GM23248 (cell line): ENCODE results near the gene MOV10.

Experiments
- EZH2 ChIP-seq: fragments of 200-600 bp; sonication (generic); IDR thresholded peaks from 2 replicates; pipeline ENCODE4 v1.6.1; 2018; ENCODE audit warnings: antibody characterized with exemption, mild to moderate bottlenecking; ENCODE audit not compliant: insufficient read depth, poor library complexity, severe bottlenecking
- EZH2phosphoT487 ChIP-seq: fragments of 200-600 bp; sonication (generic); IDR thresholded peaks from 2 replicates; pipeline ENCODE4 v1.6.1; 2018; ENCODE audit warnings: antibody characterized with exemption, moderate library complexity, mild to moderate bottlenecking, low read depth; ENCODE audit not compliant: insufficient read depth

DNA sequence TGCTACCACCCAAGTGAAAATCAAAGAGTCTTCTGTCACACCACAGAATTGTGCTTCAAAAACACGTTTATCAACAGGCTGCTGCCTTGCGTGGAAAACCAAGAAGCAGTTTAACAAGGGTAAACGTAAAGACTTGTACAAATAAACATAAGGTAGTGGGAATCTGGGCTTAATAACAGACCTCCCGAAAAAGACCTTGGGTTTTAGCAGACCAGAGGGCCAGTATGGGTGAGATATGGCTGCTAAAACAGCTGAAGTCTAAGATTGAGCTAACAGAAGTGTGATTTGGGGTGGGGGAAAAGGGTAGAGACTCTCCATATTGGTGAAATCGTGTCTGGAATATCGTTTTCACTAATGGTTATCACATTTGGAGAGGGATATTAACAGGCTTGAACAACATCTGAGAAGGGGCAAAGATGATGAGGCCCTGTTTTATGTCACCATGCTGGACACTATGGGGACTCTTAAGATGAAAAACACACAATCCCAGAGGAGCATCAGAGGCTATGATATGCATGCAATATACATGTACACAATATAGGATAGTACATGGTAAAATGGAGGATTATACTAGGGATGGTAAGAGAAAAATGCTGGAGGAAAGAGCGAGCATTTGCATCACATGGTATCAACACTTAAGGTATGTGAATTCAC is 1.4 kb downstream of the MOV10 start:
- TF ChIP-seq EZH2 (no peak), EZH2phosphoT487 (no peak)
